LoVo (cell line): ENCODE measurements around the gene ELF2.
"Not testable (repeated sequence)": the region's sequence is repeated elsewhere in the genome, so short reads cannot be mapped to it uniquely, and the experiment has no call there.

Source experiments
- DNase-seq: peaks from one replicate; pipeline ENCODE4 v3.0.0-alpha.2; 2016; ENCODE audit warnings: low spot score

The ELF2 gene

DNA sequence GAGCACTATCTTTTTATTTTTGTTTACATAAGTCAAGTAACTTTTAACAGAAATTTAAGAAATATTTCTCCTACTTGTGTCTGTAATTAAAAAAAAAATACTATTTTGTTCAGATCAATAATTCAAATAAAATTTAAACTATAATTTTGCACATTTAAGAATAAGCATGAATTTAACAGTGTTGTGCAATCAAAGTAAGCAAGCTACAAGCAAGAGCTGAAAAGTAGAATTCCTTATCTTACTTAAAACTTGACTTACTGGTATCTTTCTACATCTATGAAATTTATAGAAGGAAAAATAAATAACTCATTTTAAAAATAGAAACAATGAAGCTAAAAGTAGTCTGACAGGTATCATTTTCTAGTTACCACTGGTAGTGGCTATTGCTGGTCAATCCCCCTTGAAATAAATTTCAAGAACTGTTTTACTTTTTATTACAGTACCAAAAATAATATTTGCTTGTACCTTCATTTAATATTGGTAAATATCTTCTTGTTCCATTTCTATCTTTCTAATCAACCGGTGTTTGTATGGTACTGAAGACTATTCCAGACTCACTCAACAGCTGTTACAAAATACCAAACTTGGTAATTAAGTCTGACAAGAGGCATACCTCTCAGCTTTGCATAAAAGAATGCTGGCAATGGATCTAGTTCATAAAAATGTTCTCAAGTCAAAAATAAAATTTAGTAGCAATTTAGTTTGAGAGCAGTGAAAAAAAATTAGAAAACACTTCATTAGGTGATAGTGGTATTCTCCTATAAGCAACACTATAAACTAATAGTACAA is 99.3 kb downstream of the ELF2 start:
- no peak for DNase-seq

DNA sequence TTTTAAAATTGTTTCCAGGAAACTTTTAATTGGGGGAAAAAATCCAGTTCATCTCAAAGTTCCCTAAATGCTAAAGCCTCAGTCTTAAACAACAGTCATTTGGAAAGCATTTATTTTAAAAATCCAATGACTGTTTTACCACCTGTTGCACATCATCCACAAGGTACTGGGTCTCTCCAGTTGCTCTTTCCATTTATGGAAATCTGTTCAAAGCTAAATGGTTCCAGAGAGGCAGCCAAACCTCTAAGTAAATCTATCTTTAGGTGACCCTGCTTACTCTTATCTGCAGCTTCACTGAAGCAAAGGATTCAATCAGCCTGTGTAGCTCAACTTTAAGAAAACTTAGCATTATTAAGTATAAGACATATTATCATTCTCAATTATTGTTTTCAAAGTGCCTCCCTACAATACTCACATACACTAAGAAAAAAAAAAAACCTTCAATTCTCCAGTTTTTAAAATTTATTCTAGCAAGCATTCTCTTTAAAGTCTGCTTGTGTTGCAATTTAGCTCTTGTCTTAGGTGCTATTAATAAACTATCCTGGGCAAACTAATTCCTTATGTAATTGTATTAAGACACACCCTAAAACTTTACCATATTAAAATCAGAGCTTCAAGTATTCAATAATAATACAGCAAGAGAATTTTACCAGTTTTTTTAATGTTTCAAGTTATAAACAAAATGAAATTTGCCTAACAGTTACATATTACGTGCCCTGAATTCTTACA is 100.8 kb downstream of the ELF2 start:
- no peak for DNase-seq

DNA sequence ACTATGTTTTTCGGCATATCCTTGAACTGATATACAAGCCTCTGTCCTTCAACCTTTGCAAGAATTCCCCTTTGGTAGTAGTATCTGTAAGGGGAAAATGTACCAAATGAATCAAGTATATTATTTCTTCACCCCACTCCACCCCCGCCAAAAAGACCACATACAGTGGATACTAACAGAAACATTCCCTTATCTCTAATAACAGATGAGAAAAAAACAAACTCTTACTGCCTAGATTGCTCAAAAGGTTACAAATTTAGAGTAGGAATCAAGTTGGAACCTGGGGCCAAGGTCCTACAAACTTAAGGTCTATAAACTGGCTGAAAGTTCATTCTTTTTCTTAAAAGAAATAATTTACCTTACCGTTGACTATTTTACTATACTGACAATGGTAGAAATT is 116.4 kb downstream of the ELF2 start:
- DNase-seq: no peak

DNA sequence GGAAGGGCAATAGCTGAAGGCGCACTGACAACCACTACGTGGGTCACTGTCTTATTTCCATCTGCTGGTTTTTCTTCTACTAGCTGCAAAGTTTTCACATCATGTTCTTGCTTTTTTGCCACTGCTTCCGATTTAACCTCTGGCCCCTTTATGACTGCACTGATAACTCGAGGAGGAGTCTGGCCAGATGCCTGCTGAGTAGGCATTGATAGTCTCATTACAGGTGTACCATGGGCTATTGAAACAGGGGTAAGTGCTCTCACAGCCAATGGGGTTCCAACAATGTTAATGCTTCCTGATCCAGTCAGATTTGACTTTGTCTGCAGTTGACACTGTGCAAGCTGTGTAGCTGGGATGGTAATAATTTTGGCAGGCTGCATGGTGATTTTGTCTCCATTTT is 118.0 kb downstream of the ELF2 start:
- not testable (repeated sequence) for DNase-seq

DNA sequence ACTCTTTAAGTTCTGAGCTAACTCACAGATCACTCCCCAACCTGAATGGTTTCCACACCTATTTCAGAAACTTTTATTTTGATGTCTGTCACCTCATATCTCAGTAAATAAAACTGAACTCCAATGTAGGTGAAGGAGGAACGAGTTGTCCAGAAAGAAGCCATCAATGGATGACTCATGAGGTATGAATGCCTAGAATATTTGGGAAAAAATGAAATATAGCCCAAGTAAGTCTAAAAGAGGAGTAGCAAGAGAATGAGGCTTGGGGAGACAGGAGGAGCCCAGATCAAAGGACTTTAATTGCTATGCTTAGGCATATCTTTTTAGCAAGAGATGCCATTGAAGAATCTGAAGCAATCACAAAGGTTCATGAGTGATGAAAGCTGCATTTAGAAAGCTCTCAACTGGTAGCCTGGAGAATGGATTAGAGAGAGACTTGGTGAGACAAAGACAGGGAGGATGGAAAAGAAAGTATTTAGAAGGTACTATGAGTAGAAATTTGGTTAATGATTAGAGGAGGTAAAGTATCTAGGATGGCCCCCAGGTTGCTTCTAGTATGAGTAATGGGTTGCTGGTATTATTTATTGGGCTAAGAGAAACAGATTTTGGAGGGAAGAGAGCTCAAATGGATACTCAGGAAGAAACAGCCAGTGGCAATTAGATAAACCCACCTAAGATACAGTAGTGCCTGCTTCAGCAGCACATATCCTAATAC is 122.1 kb downstream of the ELF2 start:
- DNase-seq: no peak

DNA sequence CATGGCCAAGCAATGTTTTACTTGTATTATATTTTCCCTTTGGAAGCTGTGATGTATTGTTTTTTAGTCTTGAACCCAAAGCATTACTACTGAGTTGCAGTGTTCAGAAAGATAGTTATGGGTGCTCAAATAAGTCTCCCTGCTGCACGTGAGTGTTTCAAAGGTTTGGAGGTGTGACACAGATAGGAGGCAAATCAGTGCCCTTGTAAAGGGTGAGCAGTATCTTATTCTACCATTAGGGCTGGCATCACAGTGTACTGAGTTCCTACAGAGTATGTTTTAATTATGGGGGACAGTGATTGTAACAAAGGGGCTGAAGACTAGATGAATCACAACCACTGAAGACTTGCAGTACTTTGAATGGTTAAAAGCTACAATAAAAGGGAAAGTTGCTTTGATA is 123.1 kb downstream of the ELF2 start:
- DNase-seq: no peak

DNA sequence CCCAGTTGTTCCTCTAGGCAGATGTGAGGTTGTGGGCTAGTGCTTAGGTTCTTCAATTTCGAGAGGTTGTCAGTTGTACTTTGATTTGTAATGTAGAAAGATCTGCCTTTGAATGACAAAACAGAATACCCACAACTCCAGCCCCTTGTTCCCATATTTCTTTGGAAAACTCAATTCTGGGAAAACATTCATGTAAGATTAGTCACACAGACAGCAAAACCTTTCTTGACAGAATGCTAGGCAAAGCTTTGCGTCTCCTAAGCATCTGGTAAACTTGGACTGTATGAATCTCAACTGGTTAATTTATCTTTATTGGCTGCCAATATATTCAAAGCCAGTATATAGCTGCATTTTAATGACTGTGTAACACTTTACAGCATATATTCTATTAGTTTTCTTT is 126.6 kb downstream of the ELF2 start:
- no peak for DNase-seq

DNA sequence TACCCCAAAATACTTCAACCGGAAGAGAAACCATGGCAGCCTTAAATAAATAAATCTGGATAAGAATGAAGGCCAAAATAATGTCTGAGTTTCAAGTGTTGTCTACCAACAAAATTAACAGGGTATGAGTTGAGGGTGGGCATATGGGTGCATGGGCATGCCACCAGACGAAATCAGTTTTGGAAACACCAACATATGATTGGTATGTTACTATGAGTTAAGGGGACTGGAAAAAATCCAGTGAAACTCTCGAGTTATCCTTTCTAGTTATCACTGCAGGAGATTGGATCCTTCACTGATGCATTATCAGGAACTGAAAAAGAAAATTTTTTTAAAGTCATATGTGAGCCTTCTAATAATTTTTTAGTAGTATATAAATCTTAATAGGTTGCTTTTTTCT is 129.0 kb downstream of the ELF2 start:
- no peak for DNase-seq

DNA sequence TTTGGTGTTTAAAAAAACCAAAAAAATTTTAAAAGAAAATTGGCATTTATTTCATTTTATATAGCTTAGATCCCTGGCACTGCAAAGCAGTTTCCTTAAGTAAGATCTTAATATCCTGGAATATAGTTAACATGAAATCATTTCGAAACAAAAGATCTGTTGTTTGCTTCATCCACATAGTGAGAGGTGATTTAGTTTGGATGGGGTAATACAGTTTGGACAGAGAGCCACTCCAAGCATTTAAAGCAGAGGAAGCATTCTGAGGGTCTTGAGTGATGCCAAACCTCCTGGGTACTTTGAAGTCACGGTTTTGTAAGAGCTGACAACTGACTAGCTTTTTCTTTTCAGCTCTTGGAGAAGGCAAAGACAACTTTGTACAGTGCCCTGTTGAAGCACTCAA is 132.7 kb downstream of the ELF2 start:
- DNase-seq: no peak

DNA sequence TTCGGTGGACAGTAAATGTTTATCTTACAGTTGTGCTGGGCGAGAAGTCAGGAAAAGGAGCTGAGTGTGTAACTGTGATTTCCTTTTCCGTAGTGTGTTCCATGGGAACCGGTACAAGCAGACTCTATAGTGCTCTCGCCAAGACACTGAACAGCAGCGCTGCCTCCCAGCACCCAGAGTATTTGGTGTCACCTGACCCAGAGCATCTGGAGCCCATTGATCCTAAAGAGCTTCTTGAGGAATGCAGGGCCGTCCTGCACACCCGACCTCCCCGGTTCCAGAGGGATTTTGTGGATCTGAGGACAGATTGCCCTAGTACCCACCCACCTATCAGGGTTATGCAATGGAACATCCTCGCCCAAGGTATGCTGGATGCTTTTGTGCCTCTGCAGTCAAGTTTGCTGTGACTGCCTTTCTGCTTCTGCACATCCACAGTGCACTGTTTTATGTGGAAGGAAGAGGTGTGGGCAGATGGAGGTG is 134.0 kb downstream of the ELF2 start:
- no peak for DNase-seq

DNA sequence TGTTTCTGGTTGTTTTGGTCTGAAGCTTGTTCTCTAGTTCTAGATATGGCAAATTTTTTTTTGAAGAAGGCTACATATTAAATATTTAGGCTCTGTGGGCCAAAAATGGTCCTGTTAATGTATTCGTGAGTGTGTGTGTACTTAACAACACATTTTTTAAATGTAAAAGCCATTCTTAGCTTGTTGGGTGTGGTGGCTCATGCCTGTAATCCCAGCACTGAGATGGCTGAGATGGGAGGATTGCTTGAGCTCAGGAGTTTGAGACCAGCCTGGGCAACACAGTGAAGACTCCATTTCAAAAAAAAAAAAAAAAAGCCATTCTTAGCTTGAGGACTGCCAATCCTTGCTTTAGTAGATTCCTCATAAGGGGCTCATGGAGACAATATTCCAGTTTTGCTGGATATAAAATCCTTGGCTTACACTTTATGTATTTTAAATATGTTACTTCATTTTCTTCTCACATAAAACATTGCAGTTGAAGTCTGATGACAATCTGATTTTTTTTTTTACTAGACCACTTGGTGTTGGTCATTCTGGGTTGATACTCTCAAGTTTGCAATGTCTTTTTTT is 138.1 kb downstream of the ELF2 start:
- DNase-seq: no peak

DNA sequence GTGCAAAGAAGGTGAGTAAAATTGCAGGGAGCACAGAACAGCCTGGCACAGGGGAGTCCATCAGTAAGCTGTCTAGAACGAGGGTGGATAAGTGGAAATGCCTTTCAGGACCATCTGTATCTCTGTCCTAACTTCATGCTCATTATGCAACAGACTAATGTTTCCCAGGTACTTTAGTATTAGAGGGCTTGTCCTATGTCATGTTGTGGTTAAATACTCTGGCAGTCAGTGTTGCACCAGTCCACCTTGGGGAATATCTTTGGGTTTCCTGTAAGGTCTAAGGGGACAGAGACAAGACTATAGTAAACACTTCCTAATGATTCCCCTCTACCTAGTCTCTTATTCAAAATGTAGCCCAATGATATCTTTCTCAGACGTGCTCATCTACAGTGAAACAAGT is 140.1 kb downstream of the ELF2 start:
- DNase-seq: no peak

DNA sequence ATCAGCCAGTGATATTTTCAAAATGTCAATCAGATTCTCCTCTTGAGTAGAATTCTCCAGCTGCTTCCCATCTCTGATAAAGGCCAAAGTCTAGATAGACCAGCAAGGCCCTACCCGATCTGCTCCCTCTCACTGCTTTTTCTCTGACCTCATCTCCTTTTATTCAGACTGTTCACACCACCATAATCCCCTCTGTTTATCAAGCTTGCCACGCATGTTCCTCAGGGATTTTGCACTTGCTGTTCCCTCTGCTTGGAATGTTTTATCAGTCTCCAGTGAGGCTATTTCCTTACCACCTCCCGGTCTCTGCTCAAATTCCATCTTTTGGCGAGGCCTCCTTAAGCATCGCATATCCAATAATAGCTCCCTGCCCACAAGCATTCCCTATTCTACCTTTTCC is 141.4 kb downstream of the ELF2 start:
- no peak for DNase-seq

DNA sequence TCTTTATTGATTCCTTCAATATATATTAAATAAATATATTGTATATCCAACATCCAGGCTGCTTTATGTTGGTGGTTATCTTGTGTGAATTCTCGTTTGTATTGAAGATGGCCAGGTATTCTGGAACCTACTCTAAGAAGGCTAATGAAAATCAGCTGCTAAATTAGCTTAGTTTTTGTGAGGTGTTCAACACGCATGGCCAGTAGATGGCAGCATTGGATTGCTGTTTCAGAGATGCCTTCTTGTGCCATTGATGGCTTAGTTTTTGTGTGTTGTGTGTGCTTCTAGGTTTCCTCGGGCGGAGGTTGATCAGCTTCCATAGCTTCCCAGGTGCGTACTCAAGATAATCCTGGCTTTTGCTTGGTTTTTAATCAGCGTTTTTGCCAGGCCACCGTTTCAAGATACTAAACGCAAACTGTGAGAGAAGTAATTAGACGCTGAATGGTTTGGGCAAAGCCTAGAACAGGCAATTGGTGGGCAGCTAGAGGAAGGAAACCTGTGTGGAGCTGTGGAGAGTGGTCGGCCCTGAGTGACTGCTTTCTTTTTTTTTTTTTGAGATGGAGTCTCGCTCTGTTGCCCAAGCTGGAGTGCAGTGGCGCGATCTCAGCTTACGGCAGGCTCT is 146.3 kb downstream of the ELF2 start:
- peak; percentile 67 for DNase-seq

DNA sequence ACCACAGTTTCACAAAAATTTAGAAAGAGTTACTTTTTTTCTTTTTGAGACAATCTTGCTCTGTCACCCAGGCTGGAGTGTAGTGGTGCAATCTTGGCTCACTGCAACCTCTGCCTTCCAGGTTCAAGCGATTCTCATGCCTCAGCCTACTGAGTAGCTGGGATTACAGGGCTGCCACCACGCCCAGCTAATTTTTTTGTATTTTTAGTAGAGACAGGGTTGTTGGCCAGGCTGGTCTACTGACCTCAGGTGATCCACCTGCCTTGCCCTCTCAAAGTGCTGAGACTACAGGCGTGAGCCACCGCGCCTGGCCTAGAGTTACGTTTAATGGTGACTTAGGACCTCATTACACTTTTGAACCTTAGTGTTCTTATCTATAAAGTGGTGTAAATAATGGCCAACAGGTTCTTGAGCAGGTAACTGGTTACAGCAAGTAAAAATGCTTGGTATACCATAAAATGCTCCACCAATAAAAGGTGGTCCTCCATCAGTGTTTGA is 147.1 kb downstream of the ELF2 start:
- not testable (repeated sequence) for DNase-seq

DNA sequence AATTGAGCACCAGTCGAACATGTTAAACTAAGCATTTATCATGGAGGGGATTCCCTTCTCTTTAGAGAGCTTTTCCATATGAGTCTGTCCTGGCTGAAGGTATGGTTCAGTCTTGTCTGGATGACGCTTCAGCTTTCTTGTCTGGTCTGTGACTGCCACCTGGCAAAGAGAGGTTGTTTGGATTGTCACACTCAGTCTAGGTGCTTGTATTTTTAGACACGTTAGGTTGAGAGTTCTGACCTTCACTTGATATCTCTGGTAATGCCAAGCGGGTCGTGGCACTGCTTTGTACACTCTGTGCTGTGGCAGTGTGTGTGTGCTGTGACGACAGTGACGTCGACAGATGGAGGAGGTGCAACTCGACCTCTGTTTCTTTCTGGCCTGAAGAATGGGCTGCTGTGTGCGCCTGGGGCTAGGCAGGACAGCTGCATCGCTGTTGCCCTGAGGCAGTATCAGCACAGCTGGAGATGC is 148.8 kb downstream of the ELF2 start:
- no peak for DNase-seq

DNA sequence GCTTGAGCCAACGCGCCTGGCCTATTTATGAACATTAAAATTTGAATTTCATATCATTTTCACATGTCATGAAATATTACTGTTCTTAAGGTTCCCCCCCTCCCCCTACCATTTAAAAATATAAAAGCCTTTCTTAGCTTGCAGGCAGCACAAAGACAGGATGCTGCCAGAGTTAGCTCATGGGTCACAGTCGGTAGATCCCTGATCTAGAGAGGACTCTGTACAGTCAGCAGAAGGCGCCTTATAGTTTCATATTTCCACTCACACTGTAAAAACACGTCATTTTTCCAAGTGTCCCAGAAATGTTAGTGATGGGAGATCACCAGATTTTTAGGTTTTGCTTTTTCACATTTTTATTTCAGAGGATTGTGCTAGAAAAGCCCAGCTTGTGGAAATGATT is 149.2 kb downstream of the ELF2 start:
- DNase-seq: no peak

DNA sequence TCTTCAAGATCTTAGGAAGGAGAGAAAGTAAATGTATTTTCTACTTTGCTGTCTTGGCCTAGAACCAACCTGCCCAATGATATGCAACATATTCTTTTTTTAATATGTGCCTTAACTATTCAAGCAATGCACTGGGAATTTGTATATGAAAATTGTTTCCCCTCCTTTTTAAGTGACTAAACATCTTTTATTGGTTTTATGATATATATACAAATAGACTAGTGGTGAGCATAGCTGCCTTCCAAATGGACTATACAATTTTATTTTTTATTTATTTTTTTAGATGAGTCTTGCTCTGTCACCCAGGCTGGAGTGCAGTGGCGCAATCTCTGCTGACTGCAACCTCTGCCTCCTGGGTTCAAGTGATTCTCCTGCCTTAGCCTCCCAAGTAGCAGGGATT is 151.2 kb downstream of the ELF2 start:
- DNase-seq: no peak

DNA sequence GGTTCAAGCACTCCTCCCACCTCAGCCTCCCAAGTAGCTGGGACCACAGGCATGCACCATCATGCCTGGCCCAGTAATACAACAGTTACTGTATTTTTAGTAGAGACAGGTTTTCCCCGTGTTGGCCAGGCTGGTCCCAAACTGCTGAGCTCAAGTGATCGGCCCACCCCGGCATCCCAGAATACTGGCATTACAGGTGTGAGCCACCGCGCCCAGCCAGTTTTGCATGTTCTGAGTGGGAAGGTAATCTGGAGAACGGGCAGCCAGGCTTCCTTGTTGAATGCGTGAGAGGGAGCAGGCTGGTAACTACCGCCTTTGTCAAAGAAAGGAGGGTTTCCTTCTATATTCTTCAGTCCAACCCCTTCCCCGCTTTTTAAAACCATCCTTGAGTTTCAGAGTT is 152.3 kb downstream of the ELF2 start:
- DNase-seq: no peak

DNA sequence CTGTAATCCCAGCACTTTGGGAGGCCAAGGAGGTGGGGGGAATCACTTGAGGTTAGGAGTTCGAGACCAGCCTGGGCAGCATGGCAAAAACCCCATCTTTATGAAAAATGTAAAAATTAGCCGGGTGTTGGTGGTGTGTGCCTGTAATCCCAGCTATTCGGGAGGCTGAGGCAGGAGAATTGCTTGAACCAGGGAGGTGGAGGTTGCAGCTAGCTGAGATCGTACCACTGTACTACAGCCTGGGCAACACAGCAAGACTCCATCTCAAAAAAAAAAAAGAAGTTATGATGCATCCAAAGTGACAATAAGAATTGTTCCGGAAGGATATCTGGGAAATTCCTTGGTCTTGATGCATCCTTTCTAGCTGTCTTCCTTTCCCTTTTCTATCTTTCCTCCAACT is 154.2 kb downstream of the ELF2 start:
- no peak for DNase-seq

DNA sequence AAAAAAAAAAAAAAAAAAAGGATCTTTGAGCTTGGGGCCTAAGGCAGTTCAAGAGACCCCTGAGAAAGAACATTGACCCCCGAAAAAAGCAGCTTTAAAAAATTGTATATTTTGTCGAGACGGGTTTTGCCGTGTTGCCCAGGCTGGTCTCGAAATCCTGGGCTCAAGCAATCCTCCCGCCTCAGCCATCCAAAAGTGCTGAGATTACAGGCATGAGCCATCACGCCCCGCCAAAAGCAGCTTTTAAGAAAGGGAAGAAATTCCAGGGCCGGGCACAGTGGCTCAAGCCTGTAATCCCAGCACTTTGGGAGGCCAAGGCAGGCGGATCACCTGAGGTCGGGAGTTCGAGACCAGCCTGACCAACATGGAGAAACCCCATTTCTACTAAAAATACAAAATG is 155.9 kb downstream of the ELF2 start:
- DNase-seq: not testable (repeated sequence)

DNA sequence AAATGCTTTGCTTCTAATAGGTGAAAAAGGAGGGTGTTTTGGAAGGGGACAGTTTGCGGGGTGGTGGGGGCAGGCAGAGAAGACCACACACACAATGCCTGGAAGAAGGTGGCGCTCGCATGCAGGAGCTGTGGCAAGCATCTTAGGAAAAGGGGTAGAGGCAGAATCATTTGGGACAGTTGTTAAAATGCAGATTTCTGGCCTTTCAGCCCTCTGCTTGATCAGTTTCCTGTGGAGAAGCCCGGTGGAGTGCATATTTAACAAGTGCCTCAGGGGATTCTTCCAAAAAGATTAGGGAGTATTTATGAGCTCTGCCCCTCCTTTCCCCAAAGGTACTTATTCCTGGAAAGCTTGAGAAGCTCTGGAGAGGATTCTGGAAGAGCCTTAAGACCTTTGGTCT is 156.6 kb downstream of the ELF2 start:
- no peak for DNase-seq
